OCI-LY1 (cell line): Measurements from ENCODE around the gene HDLBP.

Experiments
- H2AFZ ChIP-seq: fragments of 200-600 bp; sonication (generic), shearing (Covaris generic); 2 replicates; pipeline ENCODE4 v1.6.0; 2014; ENCODE audit warnings: antibody characterized with exemption, mild to moderate bottlenecking, low read length
- H3F3A ChIP-seq: fragments of 200-600 bp; sonication (generic), shearing (Covaris generic); 2 replicates; pipeline ENCODE4 v1.6.0; 2014; ENCODE audit warnings: mild to moderate bottlenecking, antibody characterized with exemption, low read length, moderate library complexity; ENCODE audit not compliant: insufficient read depth
- H3K27ac ChIP-seq: fragments of 200-600 bp; sonication (generic); 2 replicates; pipeline ENCODE4 v1.5.1; 2014; ENCODE audit warnings: low read length, mixed run types, mild to moderate bottlenecking, low read depth; ENCODE audit not compliant: poor library complexity, severe bottlenecking
- H3K27me3 ChIP-seq: fragments of 200-600 bp; sonication (generic); 2 replicates; pipeline ENCODE4 v1.6.0; 2014; ENCODE audit warnings: antibody characterized with exemption, mild to moderate bottlenecking, low read length, moderate library complexity; ENCODE audit not compliant: insufficient read depth
- H3K36me3 ChIP-seq: fragments of 200-600 bp; sonication (generic); 2 replicates; pipeline ENCODE4 v1.6.1; 2014; ENCODE audit warnings: mild to moderate bottlenecking, antibody characterized with exemption, low read length, moderate library complexity, mixed read lengths; ENCODE audit not compliant: insufficient read depth
- H3K4me1 ChIP-seq: fragments of 200-600 bp; sonication (generic); 2 replicates; pipeline ENCODE4 v1.5.1; 2014; ENCODE audit warnings: mild to moderate bottlenecking, low read length, moderate library complexity; ENCODE audit not compliant: insufficient read depth, severe bottlenecking
- H3K4me2 ChIP-seq: fragments of 200-600 bp; sonication (generic), shearing (Covaris generic); 2 replicates; pipeline ENCODE4 v1.6.1; 2014; ENCODE audit warnings: low read length
- H3K4me3 ChIP-seq: fragments of 200-600 bp; sonication (generic); 2 replicates; pipeline ENCODE4 v1.5.1; 2014; ENCODE audit warnings: low read length, low read depth, mild to moderate bottlenecking, mixed read lengths; ENCODE audit not compliant: poor library complexity, severe bottlenecking
- H3K79me2 ChIP-seq: fragments of 200-600 bp; shearing (Covaris generic); 2 replicates; pipeline ENCODE4 v1.6.1; 2016; ENCODE audit warnings: mixed run types, low read length, mixed read lengths; ENCODE audit not compliant: insufficient read depth
- H3K9ac ChIP-seq: fragments of 200-600 bp; sonication (generic), shearing (Covaris generic); 2 replicates; pipeline ENCODE4 v1.6.1; 2014; ENCODE audit warnings: mild to moderate bottlenecking, low read length, mixed read lengths
- H3K9me2 ChIP-seq: fragments of 200-600 bp; sonication (generic), shearing (Covaris generic); 2 replicates; pipeline ENCODE4 v1.6.1; 2014; ENCODE audit warnings: low read depth, mild to moderate bottlenecking, low read length, mixed read lengths
- H3K9me3 ChIP-seq: fragments of 200-600 bp; shearing (Covaris generic); 2 replicates; pipeline ENCODE4 v1.6.1; 2014; ENCODE audit warnings: low read length, mixed read lengths
- H4K20me1 ChIP-seq: fragments of 200-600 bp; sonication (generic), shearing (Covaris generic); 2 replicates; pipeline ENCODE4 v1.6.0; 2016; ENCODE audit warnings: mild to moderate bottlenecking, low read length; ENCODE audit not compliant: insufficient read depth
- EZH2 ChIP-seq: fragments of 200-600 bp; sonication (generic), shearing (Covaris generic); IDR thresholded peaks from 2 replicates; pipeline ENCODE4 v1.8.0; 2017; ENCODE audit warnings: borderline replicate concordance, mixed run types, mild to moderate bottlenecking, antibody characterized with exemption, low read length, moderate library complexity, mixed read lengths
- TF ChIP-seq, protein P1 (sequence below): fragments of 200-600 bp; sonication (generic), shearing (Covaris generic); IDR thresholded peaks from 2 replicates; pipeline ENCODE4 v1.5.1; 2017; ENCODE audit warnings: mild to moderate bottlenecking, antibody characterized with exemption, low read length, moderate library complexity, mixed read lengths

Gene HDLBP, protein sequence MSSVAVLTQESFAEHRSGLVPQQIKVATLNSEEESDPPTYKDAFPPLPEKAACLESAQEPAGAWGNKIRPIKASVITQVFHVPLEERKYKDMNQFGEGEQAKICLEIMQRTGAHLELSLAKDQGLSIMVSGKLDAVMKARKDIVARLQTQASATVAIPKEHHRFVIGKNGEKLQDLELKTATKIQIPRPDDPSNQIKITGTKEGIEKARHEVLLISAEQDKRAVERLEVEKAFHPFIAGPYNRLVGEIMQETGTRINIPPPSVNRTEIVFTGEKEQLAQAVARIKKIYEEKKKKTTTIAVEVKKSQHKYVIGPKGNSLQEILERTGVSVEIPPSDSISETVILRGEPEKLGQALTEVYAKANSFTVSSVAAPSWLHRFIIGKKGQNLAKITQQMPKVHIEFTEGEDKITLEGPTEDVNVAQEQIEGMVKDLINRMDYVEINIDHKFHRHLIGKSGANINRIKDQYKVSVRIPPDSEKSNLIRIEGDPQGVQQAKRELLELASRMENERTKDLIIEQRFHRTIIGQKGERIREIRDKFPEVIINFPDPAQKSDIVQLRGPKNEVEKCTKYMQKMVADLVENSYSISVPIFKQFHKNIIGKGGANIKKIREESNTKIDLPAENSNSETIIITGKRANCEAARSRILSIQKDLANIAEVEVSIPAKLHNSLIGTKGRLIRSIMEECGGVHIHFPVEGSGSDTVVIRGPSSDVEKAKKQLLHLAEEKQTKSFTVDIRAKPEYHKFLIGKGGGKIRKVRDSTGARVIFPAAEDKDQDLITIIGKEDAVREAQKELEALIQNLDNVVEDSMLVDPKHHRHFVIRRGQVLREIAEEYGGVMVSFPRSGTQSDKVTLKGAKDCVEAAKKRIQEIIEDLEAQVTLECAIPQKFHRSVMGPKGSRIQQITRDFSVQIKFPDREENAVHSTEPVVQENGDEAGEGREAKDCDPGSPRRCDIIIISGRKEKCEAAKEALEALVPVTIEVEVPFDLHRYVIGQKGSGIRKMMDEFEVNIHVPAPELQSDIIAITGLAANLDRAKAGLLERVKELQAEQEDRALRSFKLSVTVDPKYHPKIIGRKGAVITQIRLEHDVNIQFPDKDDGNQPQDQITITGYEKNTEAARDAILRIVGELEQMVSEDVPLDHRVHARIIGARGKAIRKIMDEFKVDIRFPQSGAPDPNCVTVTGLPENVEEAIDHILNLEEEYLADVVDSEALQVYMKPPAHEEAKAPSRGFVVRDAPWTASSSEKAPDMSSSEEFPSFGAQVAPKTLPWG (N-terminal part only)

GRCh38 chr2:241315093-241315878 lies at the start of gene HDLBP:
Gene HDLBP, minus strand, starts transcription at chr2:241315672. Its CDS starts 48,803 bp downstream, at chr2:241266869.
- H3K4me1 ChIP-seq = peaks cover 64% of the 10 kb centered on the region
- H3K9me2 ChIP-seq = no peaks in the 10 kb centered on the region
- no peaks in the 10 kb centered on the region for H4K20me1 ChIP-seq
- H3K36me3 ChIP-seq = peaks cover 19% of the 10 kb centered on the region; the same call in 1 of the 2 replicates
- H3K9ac ChIP-seq = peak within 1 kb of the TSS; percentile 97
- no peaks in the 10 kb centered on the region for H3F3A ChIP-seq
- H3K9me3 ChIP-seq = no peaks in the 10 kb centered on the region
- H3K4me2 ChIP-seq = peak within 1 kb of the TSS; percentile 89
- H3K27me3 ChIP-seq = no peaks in the 10 kb centered on the region
- peaks cover 53% of the 10 kb centered on the region for H3K79me2 ChIP-seq
- H2AFZ ChIP-seq = no peak within 1 kb of the TSS
- peak within 1 kb of the TSS; percentile 90 for H3K27ac ChIP-seq
- TF ChIP-seq, protein P1, sequence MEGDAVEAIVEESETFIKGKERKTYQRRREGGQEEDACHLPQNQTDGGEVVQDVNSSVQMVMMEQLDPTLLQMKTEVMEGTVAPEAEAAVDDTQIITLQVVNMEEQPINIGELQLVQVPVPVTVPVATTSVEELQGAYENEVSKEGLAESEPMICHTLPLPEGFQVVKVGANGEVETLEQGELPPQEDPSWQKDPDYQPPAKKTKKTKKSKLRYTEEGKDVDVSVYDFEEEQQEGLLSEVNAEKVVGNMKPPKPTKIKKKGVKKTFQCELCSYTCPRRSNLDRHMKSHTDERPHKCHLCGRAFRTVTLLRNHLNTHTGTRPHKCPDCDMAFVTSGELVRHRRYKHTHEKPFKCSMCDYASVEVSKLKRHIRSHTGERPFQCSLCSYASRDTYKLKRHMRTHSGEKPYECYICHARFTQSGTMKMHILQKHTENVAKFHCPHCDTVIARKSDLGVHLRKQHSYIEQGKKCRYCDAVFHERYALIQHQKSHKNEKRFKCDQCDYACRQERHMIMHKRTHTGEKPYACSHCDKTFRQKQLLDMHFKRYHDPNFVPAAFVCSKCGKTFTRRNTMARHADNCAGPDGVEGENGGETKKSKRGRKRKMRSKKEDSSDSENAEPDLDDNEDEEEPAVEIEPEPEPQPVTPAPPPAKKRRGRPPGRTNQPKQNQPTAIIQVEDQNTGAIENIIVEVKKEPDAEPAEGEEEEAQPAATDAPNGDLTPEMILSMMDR = peak; percentile 74
- no peak for TF ChIP-seq EZH2
- H3K4me3 ChIP-seq = peak within 1 kb of the TSS; percentile 86

DNA sequence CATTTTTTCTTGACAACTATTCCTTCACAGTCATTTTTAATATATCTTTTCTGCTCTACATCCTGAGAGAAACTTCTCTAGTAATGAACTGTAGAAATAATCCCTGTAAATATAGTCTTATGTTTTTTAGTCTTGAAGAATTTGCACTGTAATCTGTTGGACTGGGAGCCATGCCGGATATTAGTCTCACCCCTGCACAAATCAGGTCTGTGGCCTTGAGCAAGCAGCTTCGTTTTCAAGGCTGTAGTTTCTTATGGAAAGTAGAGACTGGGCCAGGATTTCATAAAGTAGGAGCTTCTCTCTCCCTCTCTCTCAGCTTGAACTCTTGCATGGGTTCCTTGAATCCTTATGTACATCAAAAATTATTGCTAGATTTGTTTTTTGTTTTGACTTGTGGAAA lies 49.3 kb upstream of the HDLBP start:
- no peak overlapping the region for H3K4me2 ChIP-seq

More for the DNA sequence above, 49.3 kb upstream of the HDLBP start:
- H4K20me1 ChIP-seq = no peaks in the 10 kb centered on the region
- no peaks in the 10 kb centered on the region for H3K36me3 ChIP-seq
- TF ChIP-seq, protein P1 = no peak
- no peak for TF ChIP-seq EZH2
- no peak overlapping the region for H3K27ac ChIP-seq
- no peaks in the 10 kb centered on the region for H3K9me2 ChIP-seq
- H3F3A ChIP-seq = no peaks in the 10 kb centered on the region
- H3K9ac ChIP-seq = no peak overlapping the region
- H3K4me3 ChIP-seq = no peak overlapping the region
- H3K79me2 ChIP-seq = no peaks in the 10 kb centered on the region
- no peaks in the 10 kb centered on the region for H3K9me3 ChIP-seq
- H3K4me1 ChIP-seq = no peaks in the 10 kb centered on the region
- no peaks in the 10 kb centered on the region for H3K27me3 ChIP-seq
- H2AFZ ChIP-seq = no peak overlapping the region
